MM.1S (cell line): Measurements from ENCODE around the gene HMHB1.

ENCODE experiments used
- CTCF ChIP-seq: fragments of 300-600 bp; sonication (generic); IDR thresholded peaks from 2 replicates; pipeline ENCODE4 v1.5.1; 2016; ENCODE audit warnings: antibody characterized with exemption, low read length, mixed read lengths
- EZH2 ChIP-seq: fragments of 300-600 bp; sonication (generic); optimal IDR thresholded peaks from 2 replicates; pipeline ENCODE3; 2017; ENCODE audit warnings: low read depth, mild to moderate bottlenecking, antibody characterized with exemption, low read length, mixed read lengths
- EZH2phosphoT487 ChIP-seq: fragments of 300-600 bp; sonication (generic); IDR thresholded peaks from 2 replicates; pipeline ENCODE4 v1.6.1; 2018; ENCODE audit warnings: antibody characterized with exemption, low read length

GRCh38 chr5:143776951-143777350, 35.0 kb upstream of the HMHB1 start:
- no peak for TF ChIP-seq CTCF
- TF ChIP-seq EZH2: no peak
- no peak for TF ChIP-seq EZH2phosphoT487
